ENCODE measurements around the gene CPZ.

CPZ gene

DNA sequence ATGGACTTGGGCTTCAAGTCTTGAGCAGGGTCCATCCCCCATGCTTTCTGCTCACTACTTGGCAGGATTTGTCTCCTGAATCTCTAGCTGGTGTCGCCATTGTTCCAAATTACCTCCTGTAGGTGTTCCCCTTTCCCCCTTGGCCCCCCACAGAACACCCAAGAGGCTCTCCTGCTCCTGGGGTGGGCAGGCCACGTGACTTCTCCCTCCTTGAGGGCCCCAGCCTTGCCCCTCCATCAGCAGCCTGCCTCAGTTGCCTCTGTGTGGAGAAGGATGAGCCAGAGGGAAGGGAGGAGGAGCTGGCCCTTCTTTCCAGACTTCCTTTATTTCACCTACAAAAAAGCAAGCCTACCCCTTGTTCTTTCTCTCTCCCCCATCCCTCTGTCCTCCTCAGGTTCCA lies 10.5 kb upstream of the CPZ start:
- H3K4me1 Mint-ChIP-seq (ENCODE audit: low read depth): no peaks in the 10 kb centered on the region
- no peaks in the 10 kb centered on the region for H3K9me3 Mint-ChIP-seq
- H3K4me3 Mint-ChIP-seq: no peak overlapping the region
- no peaks in the 10 kb centered on the region for H3K36me3 Mint-ChIP-seq (ENCODE audit: low read depth)
- H3K27me3 Mint-ChIP-seq (ENCODE audit: low read depth): no peaks in the 10 kb centered on the region
- H3K27ac Mint-ChIP-seq: no peak overlapping the region

DNA sequence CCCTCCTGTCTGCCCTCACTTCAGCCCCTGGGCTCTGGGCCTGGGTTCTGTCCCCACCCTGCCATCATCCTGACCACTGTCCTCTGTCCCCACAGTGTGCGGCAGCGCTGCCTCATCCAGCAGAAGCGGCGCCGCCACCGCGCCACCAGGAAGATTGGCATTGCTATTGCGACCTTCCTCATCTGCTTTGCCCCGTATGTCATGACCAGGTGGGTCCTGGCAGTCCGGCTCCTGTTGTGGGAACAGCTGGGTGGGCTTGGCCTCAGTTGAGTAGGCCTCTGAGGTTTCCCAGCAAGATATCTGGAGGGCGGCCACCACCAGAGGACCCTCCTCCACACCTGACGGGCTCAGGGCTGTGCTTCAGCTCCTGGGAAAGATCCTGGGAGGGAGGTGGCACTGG lies 10.1 kb upstream of the CPZ start:
- H3K4me3 Mint-ChIP-seq: no peak overlapping the region
- H3K27ac Mint-ChIP-seq: no peak overlapping the region
- H3K9me3 Mint-ChIP-seq: no peaks in the 10 kb centered on the region
- no peaks in the 10 kb centered on the region for H3K27me3 Mint-ChIP-seq (ENCODE audit: low read depth)
- no peaks in the 10 kb centered on the region for H3K4me1 Mint-ChIP-seq (ENCODE audit: low read depth)
- H3K36me3 Mint-ChIP-seq (ENCODE audit: low read depth): no peaks in the 10 kb centered on the region

DNA sequence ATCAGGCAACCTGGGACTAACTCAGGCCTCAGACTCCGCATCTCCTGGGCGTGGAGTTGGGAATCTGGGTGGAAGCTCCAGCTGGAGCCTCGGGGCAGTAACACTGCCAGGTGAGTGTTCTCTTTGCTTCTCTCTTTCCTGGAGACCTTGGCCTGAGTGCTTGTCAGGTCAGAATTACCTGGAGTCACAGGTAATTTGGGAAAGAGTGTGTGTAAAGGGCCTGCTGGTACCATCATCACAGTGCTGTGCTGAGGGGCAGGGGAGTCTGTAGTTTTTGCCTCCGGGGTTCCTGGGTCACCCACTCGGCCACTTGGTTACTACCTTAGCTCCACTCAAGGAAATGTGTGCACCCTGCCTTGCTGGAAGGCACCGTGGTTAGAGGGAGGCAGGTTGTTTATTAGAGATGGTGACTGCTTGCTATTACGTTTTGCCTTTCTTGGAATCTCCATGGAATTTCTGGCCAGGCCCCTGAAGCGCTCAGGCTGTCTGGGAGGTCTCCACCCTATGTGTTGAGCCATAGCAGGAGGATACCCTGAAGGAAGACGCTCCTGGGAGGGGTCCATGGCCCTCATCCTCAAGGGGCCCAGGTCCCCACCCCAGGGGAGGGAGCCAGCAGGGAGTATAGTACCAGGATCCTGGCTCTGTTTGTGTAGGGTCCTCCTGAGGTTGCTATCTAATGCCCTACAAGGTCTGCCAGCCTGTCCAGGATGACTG lies 9.5 kb upstream of the CPZ start:
- no peaks in the 10 kb centered on the region for H3K36me3 Mint-ChIP-seq (ENCODE audit: low read depth)
- H3K27ac Mint-ChIP-seq: no peak overlapping the region
- H3K4me1 Mint-ChIP-seq (ENCODE audit: low read depth): no peaks in the 10 kb centered on the region
- H3K4me3 Mint-ChIP-seq: no peak overlapping the region
- no peaks in the 10 kb centered on the region for H3K9me3 Mint-ChIP-seq
- H3K27me3 Mint-ChIP-seq (ENCODE audit: low read depth): no peaks in the 10 kb centered on the region

DNA sequence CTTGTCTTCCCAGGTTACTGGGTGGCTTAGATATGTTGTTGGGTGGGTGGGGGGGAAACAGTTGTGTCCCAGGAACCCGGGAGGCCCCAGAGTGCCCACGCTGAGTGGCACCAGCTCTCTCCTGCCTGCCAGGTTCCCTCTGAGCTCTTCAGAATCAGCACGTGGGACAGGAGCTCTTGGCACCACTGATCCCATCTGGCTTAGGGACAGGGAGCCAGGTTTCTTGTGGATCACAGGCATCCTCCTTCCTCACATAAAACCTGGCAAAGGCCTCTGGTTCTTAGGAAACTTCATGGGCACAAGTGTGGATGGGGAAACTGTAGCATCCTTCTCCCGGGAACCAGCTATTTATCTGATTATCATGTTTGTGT lies 8.9 kb upstream of the CPZ start:
- Mint-ChIP-seq H3K27me3 (ENCODE audit: low read depth) (no peaks in the 10 kb centered on the region), H3K4me3 (no peak overlapping the region), H3K4me1 (ENCODE audit: low read depth) (no peaks in the 10 kb centered on the region), H3K36me3 (ENCODE audit: low read depth) (no peaks in the 10 kb centered on the region), H3K9me3 (no peaks in the 10 kb centered on the region), H3K27ac (no peak overlapping the region)

DNA sequence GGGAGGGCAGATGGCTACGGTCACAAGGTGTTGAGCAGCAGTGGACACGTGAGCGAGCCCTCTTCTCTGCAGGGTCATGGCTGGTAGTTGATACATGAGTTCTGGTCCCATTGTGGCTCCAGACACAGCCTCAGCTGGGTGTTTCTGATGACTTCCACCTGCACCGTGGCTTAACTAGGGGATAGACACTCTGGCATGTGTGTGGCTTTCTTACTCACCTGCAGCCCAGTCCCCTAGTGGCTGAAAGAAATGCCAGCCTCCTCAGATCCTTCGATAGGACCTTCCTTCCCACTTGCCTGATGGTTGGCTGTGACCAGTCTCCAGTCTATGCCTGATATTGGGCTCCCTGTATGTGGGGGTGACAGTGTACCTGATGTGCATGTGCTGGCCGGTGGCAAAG lies 7.4 kb upstream of the CPZ start:
- Mint-ChIP-seq H3K4me1 (ENCODE audit: low read depth) (no peaks in the 10 kb centered on the region), H3K9me3 (no peaks in the 10 kb centered on the region), H3K27ac (no peak overlapping the region), H3K36me3 (ENCODE audit: low read depth) (no peaks in the 10 kb centered on the region), H3K4me3 (no peak overlapping the region), H3K27me3 (ENCODE audit: low read depth) (no peaks in the 10 kb centered on the region)

DNA sequence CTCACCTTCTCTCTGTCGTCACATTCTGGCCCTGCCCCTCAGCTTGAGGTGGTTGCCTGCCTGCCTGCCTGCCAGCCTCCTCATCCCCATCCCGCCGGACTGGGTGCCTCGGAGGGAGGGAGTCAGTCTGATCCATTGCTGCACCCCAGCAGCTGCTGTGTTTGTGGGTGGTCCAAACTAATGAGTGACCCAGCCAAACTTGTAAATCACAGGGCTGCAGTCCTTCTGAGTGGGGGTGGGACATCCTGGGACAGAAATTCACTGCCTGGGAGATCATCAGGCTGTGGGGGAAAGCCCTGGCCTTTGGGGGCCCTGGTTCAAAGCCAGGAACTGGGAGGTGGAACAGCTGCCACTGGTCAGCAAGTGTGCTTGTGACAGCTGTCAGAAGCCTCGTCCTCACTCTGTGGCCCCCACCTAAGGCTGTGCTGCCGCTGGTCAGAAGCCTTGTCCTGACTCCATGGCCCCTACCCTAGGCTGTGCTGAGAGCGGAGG lies 6.8 kb upstream of the CPZ start:
- no peaks in the 10 kb centered on the region for H3K36me3 Mint-ChIP-seq (ENCODE audit: low read depth)
- H3K4me3 Mint-ChIP-seq: no peak overlapping the region
- H3K9me3 Mint-ChIP-seq: no peaks in the 10 kb centered on the region
- no peak overlapping the region for H3K27ac Mint-ChIP-seq
- H3K4me1 Mint-ChIP-seq (ENCODE audit: low read depth): no peaks in the 10 kb centered on the region
- no peaks in the 10 kb centered on the region for H3K27me3 Mint-ChIP-seq (ENCODE audit: low read depth)

DNA sequence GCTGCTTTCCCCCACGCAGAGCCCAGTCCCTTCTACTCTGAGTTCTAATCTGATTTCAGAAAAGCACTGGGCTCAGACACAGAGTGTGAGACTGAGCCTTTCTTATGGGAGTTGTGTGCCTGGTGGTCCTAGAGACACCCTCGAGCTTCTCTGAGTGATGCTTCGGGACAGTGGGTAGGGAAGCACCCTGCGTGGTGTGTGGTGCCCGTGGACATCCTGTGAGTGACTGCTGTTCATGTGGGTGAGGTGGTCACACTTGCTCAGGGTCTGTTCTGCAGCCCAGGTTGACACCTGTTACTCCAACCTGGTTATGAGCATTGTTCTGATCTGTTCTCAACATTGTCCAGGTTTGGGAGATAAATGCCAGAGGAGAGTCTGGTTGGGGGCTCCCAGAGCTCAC lies 6.3 kb upstream of the CPZ start:
- Mint-ChIP-seq H3K36me3 (ENCODE audit: low read depth) (no peaks in the 10 kb centered on the region), H3K4me3 (no peak overlapping the region), H3K27me3 (ENCODE audit: low read depth) (peaks cover 1% of the 10 kb centered on the region), H3K27ac (no peak overlapping the region), H3K4me1 (ENCODE audit: low read depth) (no peaks in the 10 kb centered on the region), H3K9me3 (no peaks in the 10 kb centered on the region)

DNA sequence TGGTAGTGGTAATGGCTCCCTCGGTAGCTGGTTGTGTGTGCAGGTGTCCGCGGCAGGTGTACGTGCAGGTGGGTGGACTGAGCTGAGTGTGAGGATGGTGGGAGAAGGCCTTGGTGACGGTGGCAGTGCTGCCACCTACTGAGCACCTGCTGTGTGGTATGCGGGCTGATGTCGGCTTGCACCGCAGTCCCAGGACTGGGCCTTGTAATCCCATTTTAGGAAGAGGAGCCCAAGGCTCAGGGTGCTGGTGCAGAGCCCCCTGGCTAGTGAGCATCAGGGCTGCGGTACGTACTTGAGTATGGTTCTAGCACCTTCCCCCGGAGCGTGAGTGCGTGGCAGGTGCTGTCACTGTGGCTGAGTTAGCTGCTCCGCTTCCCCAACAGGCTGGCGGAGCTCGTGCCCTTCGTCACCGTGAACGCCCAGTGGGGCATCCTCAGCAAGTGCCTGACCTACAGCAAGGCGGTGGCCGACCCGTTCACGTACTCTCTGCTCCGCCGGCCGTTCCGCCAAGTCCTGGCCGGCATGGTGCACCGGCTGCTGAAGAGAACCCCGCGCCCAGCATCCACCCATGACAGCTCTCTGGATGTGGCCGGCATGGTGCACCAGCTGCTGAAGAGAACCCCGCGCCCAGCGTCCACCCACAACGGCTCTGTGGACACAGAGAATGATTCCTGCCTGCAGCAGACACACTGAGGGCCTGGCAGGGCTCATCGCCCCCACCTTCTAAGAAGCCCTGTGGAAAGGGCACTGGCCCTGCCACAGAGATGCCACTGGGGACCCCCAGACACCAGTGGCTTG lies 5.7 kb upstream of the CPZ start:
- Mint-ChIP-seq H3K4me3 (no peak overlapping the region), H3K27ac (no peak overlapping the region), H3K9me3 (no peaks in the 10 kb centered on the region), H3K36me3 (ENCODE audit: low read depth) (no peaks in the 10 kb centered on the region), H3K4me1 (ENCODE audit: low read depth) (no peaks in the 10 kb centered on the region), H3K27me3 (ENCODE audit: low read depth) (peaks cover 7% of the 10 kb centered on the region)

DNA sequence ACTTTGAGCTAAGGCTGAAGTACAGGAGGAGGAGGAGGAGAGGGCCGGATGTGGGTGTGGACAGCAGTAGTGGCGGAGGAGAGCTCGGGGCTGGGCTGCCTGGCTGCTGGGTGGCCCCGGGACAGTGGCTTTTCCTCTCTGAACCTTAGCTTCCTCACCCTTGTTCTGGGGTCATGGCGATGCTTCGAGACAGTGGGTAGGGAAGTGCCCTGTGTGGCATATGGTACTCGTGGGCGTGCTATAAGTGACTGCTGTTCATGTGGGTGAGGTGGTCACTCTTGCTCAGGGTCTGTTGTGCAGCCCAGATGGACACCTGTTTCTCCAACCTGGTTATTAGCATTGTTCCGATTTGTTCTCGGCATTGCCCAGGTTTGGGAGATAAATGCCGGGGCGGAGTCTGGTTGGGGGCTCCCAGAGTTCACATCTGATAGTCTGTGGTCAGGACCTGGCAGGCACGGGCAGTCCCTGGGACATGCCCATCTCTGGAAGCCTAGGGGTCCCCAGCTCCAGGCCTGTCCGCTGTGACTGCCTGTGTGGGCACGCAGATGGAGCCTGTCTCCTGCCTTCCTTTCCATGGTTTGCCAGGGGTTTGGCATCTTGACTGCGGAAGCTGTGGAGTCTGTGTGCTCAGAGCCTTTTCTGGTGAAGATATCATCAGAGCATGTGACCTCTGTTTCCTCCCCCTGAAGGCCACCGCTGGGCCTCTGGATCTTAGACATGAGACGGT lies 4.9 kb upstream of the CPZ start:
- Mint-ChIP-seq H3K27me3 (ENCODE audit: low read depth) (peaks cover 12% of the 10 kb centered on the region), H3K27ac (no peak overlapping the region), H3K4me1 (ENCODE audit: low read depth) (no peaks in the 10 kb centered on the region), H3K36me3 (ENCODE audit: low read depth) (no peaks in the 10 kb centered on the region), H3K9me3 (no peaks in the 10 kb centered on the region), H3K4me3 (no peak overlapping the region)

DNA sequence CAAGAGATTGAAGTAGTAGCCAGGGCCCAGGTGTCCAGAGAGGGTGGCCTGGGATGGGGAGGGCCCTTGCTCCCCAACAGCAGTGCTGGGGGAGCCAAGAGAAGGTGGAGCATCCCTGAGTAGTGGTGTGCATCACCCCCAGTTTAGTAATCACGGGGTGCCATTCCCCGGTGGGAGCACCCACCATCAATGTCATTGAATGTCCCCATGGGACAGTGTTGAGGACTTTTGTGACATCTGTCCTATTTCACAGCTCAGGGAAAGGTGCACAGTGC lies 4.4 kb upstream of the CPZ start:
- no peaks in the 10 kb centered on the region for H3K36me3 Mint-ChIP-seq (ENCODE audit: low read depth)
- H3K4me3 Mint-ChIP-seq: no peak overlapping the region
- H3K4me1 Mint-ChIP-seq (ENCODE audit: low read depth): no peaks in the 10 kb centered on the region
- H3K27me3 Mint-ChIP-seq (ENCODE audit: low read depth): peaks cover 15% of the 10 kb centered on the region
- H3K27ac Mint-ChIP-seq: no peak overlapping the region
- H3K9me3 Mint-ChIP-seq: no peaks in the 10 kb centered on the region

DNA sequence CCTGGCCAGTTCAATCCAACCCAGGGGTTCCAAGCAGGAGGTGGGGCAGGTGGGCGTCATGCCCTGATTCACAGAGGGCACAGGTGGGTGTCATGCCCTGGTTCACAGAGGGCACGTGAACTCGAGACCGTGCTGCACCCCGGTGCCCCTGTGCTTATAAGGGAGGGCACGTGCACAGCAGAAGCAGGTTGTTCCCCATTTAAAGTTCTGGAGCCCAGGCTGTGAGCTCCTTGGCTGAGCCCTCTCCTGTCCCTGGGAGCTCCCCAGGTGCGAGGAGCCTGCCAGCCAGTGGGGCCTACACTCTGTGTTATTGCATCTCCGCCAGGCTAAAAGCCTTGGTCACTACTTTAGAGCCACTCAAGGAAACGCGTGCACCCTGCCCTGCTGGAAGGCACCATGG lies 3.2 kb upstream of the CPZ start:
- Mint-ChIP-seq H3K36me3 (ENCODE audit: low read depth) (no peaks in the 10 kb centered on the region), H3K27me3 (ENCODE audit: low read depth) (peaks cover 23% of the 10 kb centered on the region), H3K4me1 (ENCODE audit: low read depth) (no peaks in the 10 kb centered on the region), H3K27ac (no peak overlapping the region), H3K4me3 (no peak overlapping the region), H3K9me3 (no peaks in the 10 kb centered on the region)

DNA sequence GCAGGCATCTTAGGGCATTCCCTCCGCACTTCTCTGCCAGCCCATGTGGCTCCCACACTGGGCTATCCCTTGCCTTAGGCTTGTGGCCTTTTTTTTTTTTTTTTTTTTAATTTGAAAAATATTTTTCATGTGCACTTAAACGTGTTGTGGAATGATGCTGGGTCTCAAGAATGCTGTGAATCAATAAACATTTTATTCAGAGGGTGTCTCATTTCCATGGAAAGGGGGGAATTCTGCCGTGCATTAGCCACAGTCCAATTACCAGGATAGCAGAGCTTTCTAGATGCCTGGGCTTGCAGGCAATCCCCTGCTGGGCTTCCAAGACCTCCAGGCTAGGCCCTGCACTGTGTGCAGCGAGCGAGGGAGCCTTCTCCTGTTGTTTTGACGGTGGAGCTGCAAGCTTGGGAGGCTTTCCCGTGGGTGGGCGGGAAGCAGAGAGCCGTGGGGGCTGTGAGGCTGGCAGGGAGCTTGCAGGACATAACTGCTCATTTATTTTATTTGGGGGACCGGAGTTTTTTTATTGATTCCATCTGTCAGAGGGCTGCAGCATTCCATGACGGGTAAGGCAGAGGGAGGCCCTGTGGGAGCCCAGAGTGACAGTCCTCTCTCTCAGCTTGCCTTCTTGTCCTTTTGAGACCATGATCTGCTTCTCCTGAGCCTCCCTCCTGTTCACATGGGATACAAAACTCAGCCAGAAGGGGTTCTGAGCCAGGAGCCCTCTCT lies 2.6 kb upstream of the CPZ start:
- no peaks in the 10 kb centered on the region for H3K4me1 Mint-ChIP-seq (ENCODE audit: low read depth)
- no peak overlapping the region for H3K4me3 Mint-ChIP-seq
- no peaks in the 10 kb centered on the region for H3K9me3 Mint-ChIP-seq
- peaks cover 25% of the 10 kb centered on the region for H3K27me3 Mint-ChIP-seq (ENCODE audit: low read depth)
- H3K36me3 Mint-ChIP-seq (ENCODE audit: low read depth): no peaks in the 10 kb centered on the region
- no peak overlapping the region for H3K27ac Mint-ChIP-seq

DNA sequence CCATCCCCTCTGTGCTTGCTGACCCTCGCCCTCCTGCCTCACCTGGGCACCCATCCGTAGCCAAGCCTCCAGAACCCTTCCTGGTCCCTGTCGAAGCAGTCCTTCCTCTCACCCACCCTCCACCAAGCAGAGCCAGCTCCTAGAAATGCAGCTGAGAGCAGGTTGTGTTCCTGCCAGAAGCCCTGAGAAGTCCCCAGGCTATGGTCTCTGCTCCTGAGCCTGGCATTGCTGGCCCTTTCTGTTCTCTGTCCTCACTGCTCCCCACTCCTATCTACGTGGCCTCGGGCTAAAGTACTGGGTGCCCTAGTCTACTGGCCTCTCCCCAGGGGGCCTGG lies 2.1 kb upstream of the CPZ start:
- Mint-ChIP-seq H3K36me3 (ENCODE audit: low read depth) (no peaks in the 10 kb centered on the region), H3K27me3 (ENCODE audit: low read depth) (peaks cover 25% of the 10 kb centered on the region), H3K4me1 (ENCODE audit: low read depth) (no peaks in the 10 kb centered on the region), H3K27ac (no peak overlapping the region), H3K9me3 (no peaks in the 10 kb centered on the region), H3K4me3 (no peak overlapping the region)

DNA sequence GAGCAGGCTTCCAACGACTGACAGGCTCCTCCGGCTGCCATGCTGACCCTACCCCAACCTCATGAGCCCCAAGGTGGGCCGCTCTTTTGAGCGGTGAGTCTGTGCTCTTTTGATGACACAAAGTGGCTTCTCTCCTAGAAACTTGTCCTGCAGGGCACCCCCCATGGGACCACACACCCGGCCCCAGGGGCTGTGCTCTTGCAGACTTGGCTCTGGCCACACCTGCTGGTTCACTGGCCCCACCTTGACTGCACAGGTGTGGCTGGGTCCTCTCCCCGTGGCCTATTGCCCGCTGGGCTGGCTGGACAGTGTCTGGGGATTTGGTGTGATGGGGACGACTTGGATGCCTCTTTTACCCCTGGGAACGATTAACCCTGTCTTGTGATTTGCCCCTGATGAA lies 1.5 kb upstream of the CPZ start:
- no peaks in the 10 kb centered on the region for H3K36me3 Mint-ChIP-seq (ENCODE audit: low read depth)
- no peak overlapping the region for H3K27ac Mint-ChIP-seq
- H3K4me3 Mint-ChIP-seq: no peak overlapping the region
- no peaks in the 10 kb centered on the region for H3K4me1 Mint-ChIP-seq (ENCODE audit: low read depth)
- peaks cover 25% of the 10 kb centered on the region for H3K27me3 Mint-ChIP-seq (ENCODE audit: low read depth)
- H3K9me3 Mint-ChIP-seq: no peaks in the 10 kb centered on the region
